Measurements from ENCODE around the gene TLR9. TPM values are rescaled to one million over a fixed set of nuclear protein-coding genes. Genes with fewer than 3 reads are reported as not detected.

The TLR9 gene
- total and polyA plus RNA-seq, 9 of the 15 experiments (the other 6 are each of a cell fraction or from before 2014, with no cell fraction given), result not detected

DNA sequence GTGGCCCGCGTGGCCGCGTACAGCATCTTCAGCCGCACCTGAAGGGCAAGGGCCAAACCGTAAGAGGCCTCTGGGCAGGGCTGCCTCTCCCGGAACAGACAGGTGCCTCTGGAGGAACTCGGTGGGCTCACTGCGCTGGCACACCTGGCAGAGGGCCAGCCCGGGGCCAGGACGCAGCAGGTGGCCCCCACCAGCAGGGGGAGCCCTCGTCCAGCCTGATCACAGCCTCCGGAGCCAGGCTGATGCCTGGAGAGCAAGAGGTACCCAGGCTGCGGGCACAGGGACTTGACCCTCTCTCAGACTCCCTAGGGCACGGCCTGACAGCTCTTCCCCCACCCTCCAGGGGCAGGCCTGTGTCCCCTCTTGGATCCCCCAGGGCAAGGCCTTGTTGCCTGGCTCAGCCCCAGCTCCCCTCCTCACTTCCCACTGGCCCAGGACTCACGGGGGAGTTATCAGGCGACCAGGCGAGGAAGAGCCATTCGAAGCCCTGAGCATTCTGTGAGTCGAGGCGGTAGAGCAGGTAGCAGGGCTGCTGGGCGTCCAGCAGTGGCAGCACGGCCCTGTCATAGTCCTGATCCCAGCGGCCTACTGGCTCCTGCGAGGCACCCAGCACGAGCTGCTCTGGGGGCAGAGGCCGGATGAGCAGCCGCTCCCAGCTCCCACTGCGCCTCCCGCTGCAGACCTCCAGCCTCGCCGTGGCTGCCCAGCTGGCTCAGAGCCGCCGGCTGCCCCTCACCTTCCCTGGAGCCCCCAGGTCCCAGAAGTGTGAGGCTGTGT is 6.2 kb upstream of the TLR9 start (continued):
- 0 out of 2 replicates have a peak, but pooled peaks have one; percentile 27 for TF ChIP-seq MTA3 (IDR thresholded peaks at IDR 0.05; ENCODE audit: borderline replicate concordance)
- no peak for TF ChIP-seq BRCA1 (IDR thresholded peaks at IDR 0.05)
- no peak for TF ChIP-seq BRCA1 (CRISPR knock-in tag; IDR thresholded peaks at IDR 0.05)
- TF ChIP-seq MBD2 (IDR thresholded peaks at IDR 0.05; ENCODE audit: borderline replicate concordance, low read depth), result no peak
- no peak for TF ChIP-seq KDM2B (CRISPR knock-in tag; IDR thresholded peaks at IDR 0.05)
- no peak for TF ChIP-seq SOX6 (IDR thresholded peaks at IDR 0.05)
- no peak for TF ChIP-seq ZFX (CRISPR knock-in tag; IDR thresholded peaks at IDR 0.05)
- no peak for TF ChIP-seq U2AF1 (optimal IDR thresholded peaks at IDR 0.05; ENCODE audit: low read depth, low read length)
- no peak for TF ChIP-seq MEF2A (IDR thresholded peaks at IDR 0.05; ENCODE audit: control insufficient read depth, low read depth, low read length)
- no peak for TF ChIP-seq CBFB (CRISPR knock-in tag; IDR thresholded peaks at IDR 0.05)
- no peak for TF ChIP-seq SMAD1 (IDR thresholded peaks at IDR 0.05; ENCODE audit: low read depth, low read length, partially characterized antibody)
- TF ChIP-seq, protein P1, sequence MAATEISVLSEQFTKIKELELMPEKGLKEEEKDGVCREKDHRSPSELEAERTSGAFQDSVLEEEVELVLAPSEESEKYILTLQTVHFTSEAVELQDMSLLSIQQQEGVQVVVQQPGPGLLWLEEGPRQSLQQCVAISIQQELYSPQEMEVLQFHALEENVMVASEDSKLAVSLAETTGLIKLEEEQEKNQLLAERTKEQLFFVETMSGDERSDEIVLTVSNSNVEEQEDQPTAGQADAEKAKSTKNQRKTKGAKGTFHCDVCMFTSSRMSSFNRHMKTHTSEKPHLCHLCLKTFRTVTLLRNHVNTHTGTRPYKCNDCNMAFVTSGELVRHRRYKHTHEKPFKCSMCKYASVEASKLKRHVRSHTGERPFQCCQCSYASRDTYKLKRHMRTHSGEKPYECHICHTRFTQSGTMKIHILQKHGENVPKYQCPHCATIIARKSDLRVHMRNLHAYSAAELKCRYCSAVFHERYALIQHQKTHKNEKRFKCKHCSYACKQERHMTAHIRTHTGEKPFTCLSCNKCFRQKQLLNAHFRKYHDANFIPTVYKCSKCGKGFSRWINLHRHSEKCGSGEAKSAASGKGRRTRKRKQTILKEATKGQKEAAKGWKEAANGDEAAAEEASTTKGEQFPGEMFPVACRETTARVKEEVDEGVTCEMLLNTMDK (IDR thresholded peaks at IDR 0.05; ENCODE audit: borderline replicate concordance, insufficient read depth, low read depth, low read length, poor library complexity, severe bottlenecking), result peak; percentile 35
- TF ChIP-seq, protein P2, sequence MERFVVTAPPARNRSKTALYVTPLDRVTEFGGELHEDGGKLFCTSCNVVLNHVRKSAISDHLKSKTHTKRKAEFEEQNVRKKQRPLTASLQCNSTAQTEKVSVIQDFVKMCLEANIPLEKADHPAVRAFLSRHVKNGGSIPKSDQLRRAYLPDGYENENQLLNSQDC (CRISPR knock-in tag; IDR thresholded peaks at IDR 0.05), result no peak
- TF ChIP-seq RBM34 (IDR thresholded peaks at IDR 0.05; ENCODE audit: borderline replicate concordance, insufficient read depth, low read length), result no peak
- TF ChIP-seq, protein P3, sequence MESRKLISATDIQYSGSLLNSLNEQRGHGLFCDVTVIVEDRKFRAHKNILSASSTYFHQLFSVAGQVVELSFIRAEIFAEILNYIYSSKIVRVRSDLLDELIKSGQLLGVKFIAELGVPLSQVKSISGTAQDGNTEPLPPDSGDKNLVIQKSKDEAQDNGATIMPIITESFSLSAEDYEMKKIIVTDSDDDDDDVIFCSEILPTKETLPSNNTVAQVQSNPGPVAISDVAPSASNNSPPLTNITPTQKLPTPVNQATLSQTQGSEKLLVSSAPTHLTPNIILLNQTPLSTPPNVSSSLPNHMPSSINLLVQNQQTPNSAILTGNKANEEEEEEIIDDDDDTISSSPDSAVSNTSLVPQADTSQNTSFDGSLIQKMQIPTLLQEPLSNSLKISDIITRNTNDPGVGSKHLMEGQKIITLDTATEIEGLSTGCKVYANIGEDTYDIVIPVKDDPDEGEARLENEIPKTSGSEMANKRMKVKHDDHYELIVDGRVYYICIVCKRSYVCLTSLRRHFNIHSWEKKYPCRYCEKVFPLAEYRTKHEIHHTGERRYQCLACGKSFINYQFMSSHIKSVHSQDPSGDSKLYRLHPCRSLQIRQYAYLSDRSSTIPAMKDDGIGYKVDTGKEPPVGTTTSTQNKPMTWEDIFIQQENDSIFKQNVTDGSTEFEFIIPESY (CRISPR knock-in tag; IDR thresholded peaks at IDR 0.05), result peak; percentile 87
- no peak for TF ChIP-seq SNRNP70 (optimal IDR thresholded peaks at IDR 0.05; ENCODE audit: low read depth, low read length)
- no peak for TF ChIP-seq SRSF9 (IDR thresholded peaks at IDR 0.05; ENCODE audit: borderline replicate concordance, low read depth, low read length)
- TF ChIP-seq EP300 (IDR thresholded peaks at IDR 0.05; ENCODE audit: low read length), result no peak
- TF ChIP-seq, protein P4, sequence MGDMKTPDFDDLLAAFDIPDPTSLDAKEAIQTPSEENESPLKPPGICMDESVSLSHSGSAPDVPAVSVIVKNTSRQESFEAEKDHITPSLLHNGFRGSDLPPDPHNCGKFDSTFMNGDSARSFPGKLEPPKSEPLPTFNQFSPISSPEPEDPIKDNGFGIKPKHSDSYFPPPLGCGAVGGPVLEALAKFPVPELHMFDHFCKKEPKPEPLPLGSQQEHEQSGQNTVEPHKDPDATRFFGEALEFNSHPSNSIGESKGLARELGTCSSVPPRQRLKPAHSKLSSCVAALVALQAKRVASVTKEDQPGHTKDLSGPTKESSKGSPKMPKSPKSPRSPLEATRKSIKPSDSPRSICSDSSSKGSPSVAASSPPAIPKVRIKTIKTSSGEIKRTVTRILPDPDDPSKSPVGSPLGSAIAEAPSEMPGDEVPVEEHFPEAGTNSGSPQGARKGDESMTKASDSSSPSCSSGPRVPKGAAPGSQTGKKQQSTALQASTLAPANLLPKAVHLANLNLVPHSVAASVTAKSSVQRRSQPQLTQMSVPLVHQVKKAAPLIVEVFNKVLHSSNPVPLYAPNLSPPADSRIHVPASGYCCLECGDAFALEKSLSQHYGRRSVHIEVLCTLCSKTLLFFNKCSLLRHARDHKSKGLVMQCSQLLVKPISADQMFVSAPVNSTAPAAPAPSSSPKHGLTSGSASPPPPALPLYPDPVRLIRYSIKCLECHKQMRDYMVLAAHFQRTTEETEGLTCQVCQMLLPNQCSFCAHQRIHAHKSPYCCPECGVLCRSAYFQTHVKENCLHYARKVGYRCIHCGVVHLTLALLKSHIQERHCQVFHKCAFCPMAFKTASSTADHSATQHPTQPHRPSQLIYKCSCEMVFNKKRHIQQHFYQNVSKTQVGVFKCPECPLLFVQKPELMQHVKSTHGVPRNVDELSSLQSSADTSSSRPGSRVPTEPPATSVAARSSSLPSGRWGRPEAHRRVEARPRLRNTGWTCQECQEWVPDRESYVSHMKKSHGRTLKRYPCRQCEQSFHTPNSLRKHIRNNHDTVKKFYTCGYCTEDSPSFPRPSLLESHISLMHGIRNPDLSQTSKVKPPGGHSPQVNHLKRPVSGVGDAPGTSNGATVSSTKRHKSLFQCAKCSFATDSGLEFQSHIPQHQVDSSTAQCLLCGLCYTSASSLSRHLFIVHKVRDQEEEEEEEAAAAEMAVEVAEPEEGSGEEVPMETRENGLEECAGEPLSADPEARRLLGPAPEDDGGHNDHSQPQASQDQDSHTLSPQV (IDR thresholded peaks at IDR 0.05), result no peak

All from K562 (cell line).